Measurements from ENCODE around the gene SOWAHB.
"Not testable (repeated sequence)": the region's sequence is repeated elsewhere in the genome, so short reads cannot be mapped to it uniquely, and the experiment has no call there.

SOWAHB gene

DNA sequence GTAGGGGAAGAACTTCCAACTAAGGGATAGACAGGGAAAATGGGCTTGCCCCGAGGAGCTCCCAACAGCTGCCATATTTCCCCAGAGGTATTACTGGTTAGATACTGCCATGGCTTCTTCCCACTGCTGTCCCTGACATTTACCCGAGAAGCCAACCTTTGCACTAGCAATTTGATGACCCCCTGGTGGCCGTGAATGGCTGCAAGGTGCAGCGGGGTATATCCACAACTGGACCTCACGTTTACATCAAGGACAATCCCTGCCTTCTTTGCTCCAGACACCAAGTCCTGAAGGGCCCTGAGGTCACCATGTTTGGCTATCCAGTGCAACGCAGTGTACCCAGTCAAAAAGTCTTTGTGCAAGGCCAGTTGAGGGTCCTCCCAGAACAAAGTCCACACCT, 2.3 kb downstream of the SOWAHB start:
- no peak for DNase-seq (ENCODE audit: low read depth)

- no peak for DNase-seq (ENCODE audit: low read depth)
Measured at GRCh38 chr4:76894537-76895255, 3.2 kb downstream of the SOWAHB start.

DNA sequence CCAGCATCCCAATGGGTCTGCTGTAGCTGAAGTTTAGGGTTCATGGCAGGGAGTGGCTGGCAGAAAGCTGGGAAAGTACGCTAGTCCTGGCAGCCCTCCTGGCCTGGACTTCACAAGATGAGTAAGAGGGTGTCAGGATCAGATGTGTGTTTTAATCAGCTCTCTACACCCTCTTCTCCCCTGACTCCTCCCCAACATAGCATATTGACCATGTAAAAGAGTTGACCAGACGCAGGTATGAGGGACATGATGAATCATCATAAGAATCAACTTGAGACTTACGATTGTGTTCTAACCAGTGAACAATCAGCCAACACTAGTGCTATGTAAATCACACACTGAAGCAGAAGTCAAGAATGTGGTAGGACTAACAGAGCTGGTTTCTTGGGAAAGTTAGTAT, 5.3 kb downstream of the SOWAHB start:
- no peak for DNase-seq (ENCODE audit: low read depth)

DNA sequence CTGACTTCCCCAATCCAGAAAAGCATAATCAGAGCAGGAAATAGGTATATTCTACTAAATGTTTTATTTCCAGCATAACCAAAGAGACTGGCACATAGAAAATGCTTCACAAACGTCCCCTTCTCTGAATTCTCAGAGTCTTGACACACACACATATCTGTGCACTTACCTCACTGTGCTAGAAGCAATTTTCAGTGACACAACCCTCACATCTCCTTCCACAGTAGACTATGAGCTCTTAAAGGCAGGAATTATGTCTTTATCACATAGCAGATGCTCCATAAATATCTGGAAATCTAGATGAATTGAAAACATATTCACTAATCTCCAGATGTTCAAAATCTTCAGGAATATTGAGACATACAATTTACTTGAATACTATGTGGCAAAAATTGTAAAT, 5.9 kb downstream of the SOWAHB start:
- no peak for DNase-seq (ENCODE audit: low read depth)

GRCh38 chr4:76886848-76887441, 11.0 kb downstream of the SOWAHB start:
- no peak for DNase-seq (ENCODE audit: low read depth)

- DNase-seq (ENCODE audit: low read depth), result no peak
Measured at GRCh38 chr4:76886214-76886613, 11.7 kb downstream of the SOWAHB start.

DNA sequence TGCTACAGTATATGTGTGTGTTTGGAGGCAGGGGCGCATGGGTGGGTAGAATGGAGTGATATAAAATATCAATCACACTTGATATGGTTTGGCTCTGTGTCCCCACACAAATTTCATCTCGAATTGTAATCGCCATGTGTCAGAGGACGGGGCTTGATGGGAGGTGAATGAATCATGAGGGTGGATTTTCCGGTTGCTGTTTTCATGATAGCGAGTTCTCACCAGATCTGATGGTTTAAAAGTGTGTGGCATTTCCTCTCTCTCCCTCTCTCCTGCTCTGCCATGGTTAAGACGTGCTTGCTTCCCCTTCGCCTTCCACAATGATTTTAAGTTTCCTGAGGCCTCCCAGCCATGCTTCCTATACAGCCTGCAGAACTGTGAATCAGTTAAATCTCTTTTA, 14.8 kb downstream of the SOWAHB start:
- no peak for DNase-seq (ENCODE audit: low read depth)

DNA sequence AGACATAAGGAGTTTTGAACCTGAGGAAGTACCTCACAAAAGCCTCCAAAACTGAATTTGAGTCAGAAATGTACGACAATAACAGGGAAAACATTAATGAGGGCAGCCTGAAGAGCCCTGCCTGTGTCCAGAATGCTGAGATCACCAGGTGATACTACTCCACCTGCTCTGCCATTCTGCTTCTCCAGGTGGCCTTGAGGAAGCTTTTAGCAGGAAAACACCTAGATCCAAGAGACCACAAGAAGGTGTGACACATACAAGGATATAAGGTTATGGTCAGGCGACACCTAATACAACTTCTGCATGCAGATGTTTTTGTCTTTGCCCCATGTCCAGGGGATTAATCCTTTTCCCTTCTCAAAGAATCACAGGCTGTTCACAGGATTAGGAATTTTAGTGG, 15.3 kb downstream of the SOWAHB start:
- no peak for DNase-seq (ENCODE audit: low read depth)

- DNase-seq (ENCODE audit: low read depth), result no peak
Measured at GRCh38 chr4:76881375-76881774, 16.6 kb downstream of the SOWAHB start.

- DNase-seq (ENCODE audit: low read depth), result no peak
Measured at GRCh38 chr4:76879731-76880364, 18.1 kb downstream of the SOWAHB start.

GRCh38 chr4:76878641-76879165, 19.2 kb downstream of the SOWAHB start:
- DNase-seq (ENCODE audit: low read depth), result not testable (repeated sequence)

GRCh38 chr4:76874176-76874575, 23.8 kb downstream of the SOWAHB start:
- no peak for DNase-seq (ENCODE audit: low read depth)

- DNase-seq (ENCODE audit: low read depth), result no peak
Measured at GRCh38 chr4:76873495-76873894, 24.4 kb downstream of the SOWAHB start.

- no peak for DNase-seq (ENCODE audit: low read depth)
Measured at GRCh38 chr4:76872556-76872955, 25.4 kb downstream of the SOWAHB start.

- DNase-seq (ENCODE audit: low read depth), result not testable (repeated sequence)
Measured at GRCh38 chr4:76868780-76869179, 29.2 kb downstream of the SOWAHB start.

- no peak for DNase-seq (ENCODE audit: low read depth)
Measured at GRCh38 chr4:76867880-76868655, 29.9 kb downstream of the SOWAHB start.

DNA sequence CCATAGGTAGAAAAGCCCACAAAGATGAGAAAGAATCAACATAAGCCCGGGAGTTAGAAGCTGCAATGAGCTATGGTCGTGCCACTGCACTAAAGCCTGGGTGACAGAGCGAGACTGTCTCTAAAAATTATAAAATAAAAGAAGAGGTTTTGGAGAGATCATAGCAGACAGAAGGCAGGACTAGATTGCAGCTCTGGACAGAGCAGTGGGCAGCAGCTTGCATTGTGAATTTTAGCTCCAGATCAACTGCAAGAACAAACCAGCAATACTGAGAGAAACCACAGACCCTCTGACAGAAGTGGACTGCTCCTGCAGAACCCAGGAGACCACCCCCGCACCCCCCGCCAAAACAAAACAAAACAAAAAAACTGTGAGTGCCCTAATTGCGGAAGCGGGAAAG, 30.6 kb downstream of the SOWAHB start:
- DNase-seq (ENCODE audit: low read depth), result no peak

DNA sequence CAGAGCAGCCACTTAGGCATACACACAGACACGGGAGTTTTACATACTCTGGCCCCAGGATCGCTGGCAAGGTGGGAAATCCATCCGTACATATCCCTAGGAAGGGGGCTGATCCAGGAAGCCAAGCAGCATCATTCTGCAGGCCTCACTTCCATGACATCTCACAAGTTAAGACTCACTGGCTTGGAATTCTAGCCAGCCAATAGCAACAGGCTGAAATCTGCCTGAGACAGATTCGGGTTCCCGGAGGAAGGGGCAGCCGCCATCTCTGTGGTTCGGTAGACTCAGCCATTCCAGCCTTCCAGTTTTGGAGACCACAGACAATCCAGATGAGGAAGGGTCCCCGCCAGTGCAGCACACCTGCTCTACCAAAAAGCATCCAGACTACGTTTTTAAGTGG, 31.3 kb downstream of the SOWAHB start:
- DNase-seq (ENCODE audit: low read depth), result no peak

- no peak for DNase-seq (ENCODE audit: low read depth)
Measured at GRCh38 chr4:76858319-76858718, 39.6 kb downstream of the SOWAHB start.

DNA sequence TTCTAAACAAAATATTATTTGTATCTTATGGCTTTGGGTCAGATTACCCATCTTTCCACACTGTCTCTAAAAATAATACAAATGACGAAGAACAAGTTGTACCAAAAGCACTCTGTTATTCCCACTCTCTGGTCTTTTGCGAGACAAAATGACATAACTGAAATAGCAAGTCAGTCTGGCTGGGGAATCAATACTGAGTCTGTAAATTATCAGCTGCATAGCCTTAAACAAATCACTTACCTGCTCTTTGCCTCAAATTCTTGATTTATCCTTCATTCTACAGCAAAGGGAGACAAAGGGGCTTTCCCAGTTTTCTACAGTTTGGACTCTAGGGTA, 40.9 kb downstream of the SOWAHB start:
- DNase-seq (ENCODE audit: low read depth), result no peak

- peak; percentile 18 for DNase-seq (ENCODE audit: low read depth)
Measured at GRCh38 chr4:76856243-76857073, 41.5 kb downstream of the SOWAHB start.

- DNase-seq (ENCODE audit: low read depth), result no peak
Measured at GRCh38 chr4:76854858-76855257, 43.1 kb downstream of the SOWAHB start.

All from GM04503 (cell line).